T-cell (primary cell): ENCODE results near the gene IL1RL2. TPM values are rescaled to one million over a fixed set of nuclear protein-coding genes. Genes with fewer than 3 reads are reported as not detected.

ENCODE experiments used
- ATAC-seq, 4 experiments: fragments of 200-7000 bp in 3 of 4; fragments of 150-1000 bp in 1 of 4; cut with Tn5 transposase; replicated peaks in 1 of 4; 1 replicate in 3 of 4; 2 replicates in 1 of 4; pipeline ENCODE4 v1.10.0; 2021; ENCODE audit warnings: moderate library complexity in 3 of 4, mild to moderate bottlenecking in 2 of 4, moderate number of reproducible peaks in 1 of 4
- CTCF ChIA-PET, 2 donors: fragments of 300-600 bp; sonication (Branson Sonifier 250); formaldehyde crosslinking; loops; one replicate each; lab custom pipeline; 2022; ENCODE audit warnings: antibody characterized with exemption in 2 of 2; lab: Charles Lee
- POLR2A ChIA-PET, 2 donors: fragments of 300-600 bp; sonication (Branson Sonifier 250); formaldehyde crosslinking; loops; one replicate each; lab custom pipeline; 2022; ENCODE audit warnings: antibody characterized with exemption in 2 of 2; lab: Charles Lee
- DNase-seq, 35 experiments: peaks; one replicate each; pipeline versions ENCODE4 v3.0.0 to v3.0.0-alpha.2; 2013 to 2023
- H3K27ac ChIP-seq: one replicate; pipeline ENCODE4 v1.5.1; 2013; ENCODE audit warnings: low read length
- H3K27me3 ChIP-seq, 2 experiments: replicated peaks in 1 of 2; 1 replicate in 1 of 2; 2 replicates in 1 of 2; pipeline versions ENCODE4 v1.6.1 to v1.7.0; 2013; ENCODE audit warnings: low read length in 1 of 2, mixed read lengths in 1 of 2; ENCODE audit not compliant: control insufficient read depth in 2 of 2, insufficient read depth in 2 of 2; ENCODE audit errors: extremely low read depth in 1 of 2
- H3K36me3 ChIP-seq, 2 donors: 1 replicate in 1 of 2; 2 replicates in 1 of 2; pipeline versions ENCODE4 v1.6.1 to v1.7.0; 2013; ENCODE audit warnings: low read length in 1 of 2; ENCODE audit not compliant: control insufficient read depth in 2 of 2, insufficient read depth in 1 of 2; ENCODE audit errors: extremely low read depth in 1 of 2
- H3K4me1 ChIP-seq, 2 experiments: 1 replicate in 1 of 2; 2 replicates in 1 of 2; pipeline versions ENCODE4 v1.6.1 to v1.7.0; 2013; ENCODE audit warnings: low read length in 2 of 2, mixed read lengths in 1 of 2; ENCODE audit not compliant: insufficient read depth in 2 of 2, control insufficient read depth in 1 of 2; ENCODE audit errors: extremely low read depth in 1 of 2
- H3K4me3 ChIP-seq, 2 donors: 1 replicate in 1 of 2; 2 replicates in 1 of 2; pipeline versions ENCODE4 v1.5.1 to v1.7.0; 2013; ENCODE audit warnings: mild to moderate bottlenecking in 2 of 2, low read length in 1 of 2, moderate library complexity in 1 of 2; ENCODE audit not compliant: control insufficient read depth in 1 of 2; ENCODE audit errors: extremely low read depth in 1 of 2
- H3K9me3 ChIP-seq: 2 replicates; pipeline ENCODE4 v1.7.0; 2013
- H3K27ac Mint-ChIP-seq, 2 donors: one replicate each; pipeline ENCODE4 v1.8.0; 2020 to 2021; ENCODE audit warnings: mild to moderate bottlenecking in 2 of 2, mixed read lengths in 2 of 2
- H3K27me3 Mint-ChIP-seq, 2 donors: one replicate each; pipeline ENCODE4 v1.8.0; 2021 to 2022; ENCODE audit warnings: mixed read lengths in 2 of 2
- H3K36me3 Mint-ChIP-seq: one replicate; pipeline ENCODE4 v1.8.0; 2021; ENCODE audit warnings: mixed read lengths
- H3K4me1 Mint-ChIP-seq, 3 donors: one replicate each; pipeline ENCODE4 v1.8.0; 2020 to 2022; ENCODE audit warnings: mixed read lengths in 3 of 3, mild to moderate bottlenecking in 1 of 3
- H3K4me3 Mint-ChIP-seq, 3 donors: one replicate each; pipeline ENCODE4 v1.8.0; 2020 to 2022; ENCODE audit warnings: mild to moderate bottlenecking in 3 of 3, mixed read lengths in 3 of 3, moderate library complexity in 3 of 3
- H3K9me3 Mint-ChIP-seq, 3 donors: one replicate each; pipeline ENCODE4 v1.8.0; 2020 to 2022; ENCODE audit warnings: mixed read lengths in 3 of 3
- WGBS: methylation state at CpG from one replicate; pipeline ENCODE4 v1.1.5; 2013; ENCODE audit warnings: missing lambda C conversion rate; ENCODE audit not compliant: insufficient coverage; 5-methylcytosine and 5-hydroxymethylcytosine counted together
- total RNA-seq, 35 experiments: library from RNA in 6 of 35; stranded (reverse) in 6 of 35; fragments of 120-200 nt in 1 of 35; gene quantifications; one replicate each; pipeline versions ENCODE4 v1.2.1 to v1.2.4 and lab custom pipeline; 2013 to 2026

Gene IL1RL2
- total RNA-seq (not detected), total RNA-seq (lab: John Stamatoyannopoulos, UW) (0 to 8.6 (median 0.08) reads per million in 29 experiments)
- not detected for total RNA-seq (2013)

DNA sequence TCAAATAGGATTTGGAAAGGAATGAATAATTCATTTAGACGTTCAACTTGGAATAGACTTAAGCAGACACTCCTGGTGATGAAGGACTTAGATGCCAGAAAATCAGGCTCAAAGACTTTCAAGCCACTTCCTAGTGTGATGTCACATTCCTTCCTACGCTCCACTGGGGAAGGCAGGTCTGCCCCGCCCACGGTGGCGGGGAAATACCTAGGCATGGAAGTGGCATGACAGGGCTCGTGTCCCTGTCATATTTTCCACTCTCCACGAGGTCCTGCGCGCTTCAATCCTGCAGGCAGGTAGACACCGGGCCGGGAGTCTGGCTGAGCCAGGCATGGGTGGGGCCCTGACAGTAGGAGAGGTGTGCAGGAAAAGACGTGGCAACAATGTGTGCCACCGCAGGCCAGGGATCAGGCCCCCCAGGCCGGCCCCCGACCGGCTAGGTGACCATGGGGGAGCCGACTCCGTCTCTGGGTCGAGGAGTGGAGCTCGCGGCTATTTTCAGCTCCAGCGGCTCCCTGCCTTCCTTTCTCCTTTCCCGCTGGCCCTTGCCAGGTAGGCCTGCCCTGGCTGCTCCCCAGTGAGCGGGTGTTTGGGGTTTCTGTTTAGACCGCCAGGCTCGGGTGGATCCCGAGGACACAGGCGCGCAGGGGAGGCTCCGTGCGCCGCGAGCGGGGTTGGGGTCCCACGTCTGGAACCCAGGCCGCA is at the start of gene IL1RL2:
TSS of gene IL1RL2 (plus strand) at position 233 of the 705 bp plus-strand sequence. CDS start 845 bp downstream, outside the sequence.
- Histone ChIP-seq H3K4me1 (peaks cover 0 to 13% of the 10 kb centered on the region in 2 experiments), H3K27ac (no peak within 1 kb of the TSS), H3K27me3 (peaks cover 2 to 16% of the 10 kb centered on the region in 2 experiments), H3K9me3 (no peaks in the 10 kb centered on the region), H3K36me3 (no peaks in the 10 kb centered on the region), H3K4me3 (peak within 1 kb of the TSS; percentile 48 to 65)
- DNase-seq (no peak), ATAC-seq (no peak)
- H3K36me3 Mint-ChIP-seq, result no peaks in the 10 kb centered on the region
- peak within 1 kb of the TSS; percentile 78 to 88 (median 81) for H3K4me3 Mint-ChIP-seq
- peaks cover 6 to 15% (median 13%) of the 10 kb centered on the region in 3 donors for H3K4me1 Mint-ChIP-seq
- ChIA-PET POLR2A (no interaction called here), CTCF (interaction anchor here in 1 of 2 donors (1.2 kb wide), 1 partner anchor 53 kb away, joined by 5 read pairs; no protein-coding TSS in a partner anchor)
- H3K27ac Mint-ChIP-seq, result no peak within 1 kb of the TSS
- H3K27me3 Mint-ChIP-seq, result peaks cover 12 to 16% of the 10 kb centered on the region in 2 donors
- no peaks in the 10 kb centered on the region for H3K9me3 Mint-ChIP-seq
- WGBS, result 79% methylated on average over 35 of the region's 36 CpGs

GRCh38 chr2:102137138-102137537 is 49.7 kb upstream of the IL1RL2 start:
- Histone ChIP-seq H3K4me1 (peaks cover 0 to 5% of the 10 kb centered on the region in 2 experiments), H3K27ac (no peak overlapping the region), H3K9me3 (no peaks in the 10 kb centered on the region), H3K4me3 (no peak overlapping the region), H3K36me3 (no peaks in the 10 kb centered on the region), H3K27me3 (peaks cover 0 to 18% of the 10 kb centered on the region in 2 experiments)
- H3K9me3 Mint-ChIP-seq, result no peaks in the 10 kb centered on the region
- ATAC-seq (no peak), DNase-seq (no peak)
- no peaks in the 10 kb centered on the region for H3K36me3 Mint-ChIP-seq
- peaks cover 8 to 31% (median 24%) of the 10 kb centered on the region in 3 donors for H3K4me1 Mint-ChIP-seq
- no peak overlapping the region for H3K27ac Mint-ChIP-seq
- no peak overlapping the region for H3K4me3 Mint-ChIP-seq
- peaks cover 12 to 16% of the 10 kb centered on the region in 2 donors for H3K27me3 Mint-ChIP-seq
- WGBS, result 57% methylated on average over 1 of the region's 2 CpGs
- ChIA-PET CTCF (interaction anchor here in 1 of 2 donors (0.5 kb wide), 1 partner anchor 18 kb away, joined by 9 read pairs; no protein-coding TSS in a partner anchor), POLR2A (no interaction called here)

GRCh38 chr2:102138331-102138730 is 48.5 kb upstream of the IL1RL2 start:
- no peaks in the 10 kb centered on the region for H3K36me3 Mint-ChIP-seq
- Histone ChIP-seq H3K9me3 (no peaks in the 10 kb centered on the region), H3K4me1 (peaks cover 0 to 13% of the 10 kb centered on the region in 2 experiments), H3K4me3 (no peak overlapping the region), H3K27ac (no peak overlapping the region), H3K36me3 (no peaks in the 10 kb centered on the region), H3K27me3 (peaks cover 0 to 27% of the 10 kb centered on the region in 2 experiments)
- ATAC-seq (no peak), DNase-seq (no peak)
- 55% methylated on average over 2 of the region's 4 CpGs for WGBS
- H3K27ac Mint-ChIP-seq, result peak overlapping the region in 1 of 2 donors; percentile 10
- H3K4me3 Mint-ChIP-seq, result no peak overlapping the region
- peaks cover 19 to 23% of the 10 kb centered on the region in 2 donors for H3K27me3 Mint-ChIP-seq
- ChIA-PET POLR2A (no interaction called here), CTCF (no interaction called here)
- no peaks in the 10 kb centered on the region for H3K9me3 Mint-ChIP-seq
- H3K4me1 Mint-ChIP-seq, result peaks cover 8 to 37% (median 30%) of the 10 kb centered on the region in 3 donors

GRCh38 chr2:102139851-102140250 is 47.0 kb upstream of the IL1RL2 start:
- ChIA-PET CTCF (no interaction called here), POLR2A (interaction anchor here in 1 of 2 donors (0.6 kb wide), 1 partner anchor 285 kb away, joined by 3 read pairs; no protein-coding TSS in a partner anchor)
- Mint-ChIP-seq H3K4me1 (peaks cover 8 to 37% (median 30%) of the 10 kb centered on the region in 3 donors), H3K4me3 (no peak overlapping the region), H3K27ac (no peak overlapping the region), H3K36me3 (no peaks in the 10 kb centered on the region), H3K9me3 (peaks cover 3 to 10% (median 4%) of the 10 kb centered on the region in 3 donors), H3K27me3 (peaks cover 22 to 32% of the 10 kb centered on the region in 2 donors)
- no peak for DNase-seq
- Histone ChIP-seq H3K27me3 (peaks cover 0 to 38% of the 10 kb centered on the region in 2 experiments), H3K4me1 (peaks cover 0 to 13% of the 10 kb centered on the region in 2 experiments), H3K9me3 (no peaks in the 10 kb centered on the region), H3K36me3 (no peaks in the 10 kb centered on the region), H3K27ac (no peak overlapping the region), H3K4me3 (no peak overlapping the region)
- no CpG with 5 or more reads among the region's 1 CpG for WGBS
- no peak for ATAC-seq

GRCh38 chr2:102140377-102140776 is 46.4 kb upstream of the IL1RL2 start:
- Histone ChIP-seq H3K4me1 (peaks cover 0 to 13% of the 10 kb centered on the region in 2 experiments), H3K36me3 (no peaks in the 10 kb centered on the region), H3K4me3 (no peak overlapping the region), H3K27ac (no peak overlapping the region), H3K9me3 (no peaks in the 10 kb centered on the region), H3K27me3 (peaks cover 0 to 42% of the 10 kb centered on the region in 2 experiments)
- 100% methylated on average over 1 of the region's 2 CpGs for WGBS
- Mint-ChIP-seq H3K36me3 (peaks cover 2% of the 10 kb centered on the region), H3K4me3 (no peak overlapping the region), H3K27ac (no peak overlapping the region), H3K9me3 (peaks cover 6 to 14% (median 7%) of the 10 kb centered on the region in 3 donors), H3K27me3 (peaks cover 22 to 36% of the 10 kb centered on the region in 2 donors), H3K4me1 (peaks cover 8 to 37% (median 30%) of the 10 kb centered on the region in 3 donors)
- ChIA-PET POLR2A (no interaction called here), CTCF (no interaction called here)
- no peak for DNase-seq
- ATAC-seq, result no peak

GRCh38 chr2:102141011-102141943 is 45.5 kb upstream of the IL1RL2 start:
- no peaks in the 10 kb centered on the region for H3K36me3 ChIP-seq
- peaks cover 9 to 21% (median 10%) of the 10 kb centered on the region in 3 donors for H3K9me3 Mint-ChIP-seq
- peak overlapping the region in 1 of 2 donors; percentile 12 for H3K27ac Mint-ChIP-seq
- POLR2A ChIA-PET, result no interaction called here
- WGBS, result 86% methylated on average over 8 of the region's 15 CpGs
- peaks cover 22 to 37% of the 10 kb centered on the region in 2 donors for H3K27me3 Mint-ChIP-seq
- DNase-seq, result no peak
- no peaks in the 10 kb centered on the region for H3K9me3 ChIP-seq
- peaks cover 0 to 13% of the 10 kb centered on the region in 2 experiments for H3K4me1 ChIP-seq
- peaks cover 8 to 37% (median 30%) of the 10 kb centered on the region in 3 donors for H3K4me1 Mint-ChIP-seq
- H3K36me3 Mint-ChIP-seq, result peaks cover 3% of the 10 kb centered on the region
- H3K27ac ChIP-seq, result no peak overlapping the region
- H3K4me3 ChIP-seq, result no peak overlapping the region
- CTCF ChIA-PET, result no interaction called here
- H3K4me3 Mint-ChIP-seq, result peak overlapping the region; percentile 48 to 67 (median 52)
- H3K27me3 ChIP-seq, result peaks cover 0 to 46% of the 10 kb centered on the region in 2 experiments
- no peak for ATAC-seq
